ENCODE results near the gene CARD9.

CARD9 gene

DNA sequence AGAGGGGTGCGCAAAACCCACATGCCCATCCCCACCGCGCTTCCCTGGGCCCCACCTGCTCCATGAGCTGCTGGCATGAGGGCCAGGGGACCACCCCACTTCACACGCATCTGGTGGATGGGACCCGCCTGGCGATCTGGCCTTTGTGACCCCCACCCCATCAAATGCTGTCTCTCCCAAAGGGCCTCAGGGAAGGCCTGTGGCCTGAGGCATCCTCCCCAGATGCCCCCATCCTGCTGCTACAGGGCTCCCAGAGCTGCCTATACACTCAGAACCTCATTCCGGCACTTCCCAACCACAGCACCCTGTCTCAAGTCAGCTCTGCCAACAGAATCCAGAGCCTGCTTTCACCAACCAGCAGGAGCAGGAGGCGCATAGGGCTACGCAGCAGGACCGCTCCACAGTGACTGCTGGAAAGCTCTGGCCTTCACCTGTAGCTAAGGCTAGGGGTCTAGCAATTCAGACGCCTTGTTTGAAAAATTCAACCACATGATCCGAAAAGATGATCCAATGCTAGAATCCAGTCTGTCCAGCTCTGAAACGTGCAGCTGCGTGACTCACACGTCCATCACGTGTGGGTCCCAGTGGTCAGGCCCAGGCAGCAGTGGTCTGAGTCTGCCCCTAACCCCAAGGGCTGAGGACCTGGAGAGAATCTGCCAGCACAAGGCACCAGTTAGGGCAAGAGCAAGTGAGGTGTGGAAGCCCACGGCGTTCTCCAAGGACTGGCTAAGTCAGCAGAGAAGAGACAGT is 27.9 kb upstream of the CARD9 start:
- DNase-seq (ENCODE audit: low read depth) = no peak

DNA sequence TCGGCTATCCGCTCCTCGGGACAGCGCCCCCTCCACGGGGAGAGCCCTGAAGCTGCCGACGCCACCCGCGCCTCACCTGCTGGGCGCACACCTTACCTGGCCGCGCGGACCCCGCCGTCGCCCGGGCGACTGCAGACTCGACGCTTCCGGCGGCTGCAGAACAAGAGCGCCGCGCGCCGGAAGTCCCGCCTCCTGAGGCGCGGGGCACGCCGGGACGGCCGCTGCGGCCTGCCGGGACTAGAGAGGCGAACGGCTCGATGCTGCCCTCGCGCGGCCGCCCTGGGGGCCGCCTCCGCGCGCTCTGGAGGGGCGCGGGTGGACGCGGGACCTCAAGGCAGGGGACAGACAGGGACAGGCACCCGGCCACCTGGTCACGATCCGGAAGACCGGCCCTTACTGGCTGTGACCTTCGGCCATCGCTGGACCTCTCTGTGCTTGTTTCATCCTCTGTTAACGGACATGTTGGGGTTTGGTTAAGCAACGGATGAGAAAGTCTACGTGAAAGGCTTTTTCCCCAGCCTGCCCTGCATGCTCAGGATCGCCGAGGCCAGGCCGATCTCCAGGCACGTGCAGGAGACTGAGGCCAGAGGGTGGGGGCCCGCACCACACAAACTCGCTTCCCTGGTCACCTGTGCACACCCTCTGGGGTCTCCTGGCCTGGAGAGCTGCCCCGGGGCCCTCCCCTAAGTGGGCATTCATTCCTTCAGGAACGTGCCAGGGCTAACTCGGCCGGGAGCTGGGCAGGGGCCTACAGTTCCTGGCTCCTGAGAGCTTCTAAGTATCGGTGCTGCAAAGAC is 26.8 kb upstream of the CARD9 start, which contains the start of gene SNAPC4:
SNAPC4 (minus strand) TSS at position 133 of the 797 bp plus-strand sequence. CDS start 1,742 bp downstream, outside the sequence.
- DNase-seq (ENCODE audit: low read depth) = peak; percentile 80

DNA sequence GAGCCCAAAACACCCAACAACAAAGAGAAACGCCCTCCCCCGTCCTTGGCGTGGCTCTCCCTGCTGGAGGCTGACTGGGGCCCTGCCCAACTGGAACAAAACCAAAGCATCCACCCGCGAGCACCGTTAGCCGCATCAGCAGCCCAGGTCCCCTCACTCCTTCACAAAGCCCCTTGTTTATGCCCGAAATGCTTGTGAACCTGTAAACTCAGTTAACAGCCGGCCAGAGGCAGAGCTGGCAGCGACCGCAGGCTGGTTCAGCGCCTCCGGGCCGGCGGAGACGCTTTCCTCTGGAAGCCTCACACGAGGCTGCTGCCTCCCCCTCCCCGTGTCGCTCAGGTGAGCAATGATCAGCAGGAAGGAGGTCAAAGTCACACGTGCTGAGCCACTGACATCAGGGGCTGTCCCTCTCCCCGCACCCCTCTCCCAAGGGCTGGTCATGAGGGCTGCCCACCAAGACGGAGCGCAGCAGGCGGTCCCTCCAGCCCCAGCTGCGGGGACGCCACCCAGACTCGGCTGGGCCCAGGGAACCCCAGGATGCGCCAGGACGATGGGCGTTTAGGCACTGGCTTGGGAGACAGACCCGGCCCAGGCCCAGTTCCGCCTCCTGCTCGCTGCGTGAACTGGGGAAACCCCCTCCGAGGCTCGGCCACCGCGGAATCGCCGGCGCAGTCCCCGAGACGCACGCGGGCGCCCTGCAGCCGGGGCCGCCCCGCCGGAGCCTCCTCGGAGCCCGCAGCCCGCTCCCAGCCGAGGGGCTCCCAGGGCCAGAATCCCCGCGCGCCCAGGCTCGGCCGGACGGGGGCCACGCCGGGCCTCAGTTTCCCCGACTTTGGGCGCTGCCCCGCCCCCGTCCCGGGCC is 25.9 kb upstream of the CARD9 start:
- peak; percentile 27 for DNase-seq (ENCODE audit: low read depth)

DNA sequence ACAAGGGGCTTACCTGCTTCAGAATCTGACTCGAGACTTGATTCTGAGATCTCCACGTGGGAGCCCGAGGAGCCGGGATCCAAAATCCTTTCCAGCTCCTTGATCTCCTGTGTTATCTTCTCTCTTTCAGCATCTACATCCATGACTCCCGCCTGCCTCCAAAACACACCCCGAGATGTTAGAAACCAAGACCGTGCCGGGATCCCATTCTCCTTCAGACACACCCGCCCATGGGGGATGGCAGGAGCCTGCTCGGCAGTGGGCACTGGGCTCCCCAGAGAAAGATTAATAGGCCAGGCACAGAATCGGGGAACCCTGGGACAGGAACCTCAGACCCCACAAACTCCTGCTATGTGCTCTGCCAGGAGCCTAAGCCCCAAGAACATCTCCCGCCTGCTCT is 24.8 kb upstream of the CARD9 start:
- DNase-seq (ENCODE audit: low read depth) = no peak

DNA sequence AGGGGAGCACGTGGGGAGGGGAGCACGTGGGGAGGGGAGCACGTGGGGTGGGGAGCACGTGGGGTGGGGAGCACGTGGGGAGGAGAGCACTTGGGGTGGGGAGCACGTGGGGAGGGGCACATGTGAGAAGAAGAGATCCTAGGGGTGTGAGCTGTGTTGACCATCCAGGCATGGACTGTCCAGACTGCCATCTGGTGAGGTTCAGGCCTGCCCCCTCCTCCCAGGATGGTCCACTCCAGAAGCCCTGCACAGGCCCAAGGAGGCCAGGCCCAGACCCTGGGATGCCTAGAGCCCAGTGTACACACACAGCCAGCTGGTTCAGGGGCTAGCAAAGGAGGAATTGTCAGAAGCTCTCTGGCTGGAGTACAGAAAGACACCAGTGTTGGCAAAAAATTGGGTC is 24.2 kb upstream of the CARD9 start:
- no peak for DNase-seq (ENCODE audit: low read depth)

DNA sequence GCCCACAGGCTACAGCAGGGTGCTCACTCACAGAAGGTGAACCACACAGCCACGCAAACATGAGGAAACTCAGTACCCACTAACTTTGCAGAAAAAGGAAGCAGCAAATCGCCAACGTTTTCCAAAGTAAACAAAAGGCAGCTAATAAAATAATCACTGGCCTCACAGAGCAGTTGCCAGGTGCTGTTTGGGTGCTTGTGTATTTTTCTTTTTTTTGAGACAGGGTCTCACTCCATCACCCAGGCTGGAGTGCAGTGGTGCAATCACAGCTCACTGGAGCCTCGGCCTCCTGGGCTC is 22.7 kb upstream of the CARD9 start:
- DNase-seq (ENCODE audit: low read depth) = no peak

DNA sequence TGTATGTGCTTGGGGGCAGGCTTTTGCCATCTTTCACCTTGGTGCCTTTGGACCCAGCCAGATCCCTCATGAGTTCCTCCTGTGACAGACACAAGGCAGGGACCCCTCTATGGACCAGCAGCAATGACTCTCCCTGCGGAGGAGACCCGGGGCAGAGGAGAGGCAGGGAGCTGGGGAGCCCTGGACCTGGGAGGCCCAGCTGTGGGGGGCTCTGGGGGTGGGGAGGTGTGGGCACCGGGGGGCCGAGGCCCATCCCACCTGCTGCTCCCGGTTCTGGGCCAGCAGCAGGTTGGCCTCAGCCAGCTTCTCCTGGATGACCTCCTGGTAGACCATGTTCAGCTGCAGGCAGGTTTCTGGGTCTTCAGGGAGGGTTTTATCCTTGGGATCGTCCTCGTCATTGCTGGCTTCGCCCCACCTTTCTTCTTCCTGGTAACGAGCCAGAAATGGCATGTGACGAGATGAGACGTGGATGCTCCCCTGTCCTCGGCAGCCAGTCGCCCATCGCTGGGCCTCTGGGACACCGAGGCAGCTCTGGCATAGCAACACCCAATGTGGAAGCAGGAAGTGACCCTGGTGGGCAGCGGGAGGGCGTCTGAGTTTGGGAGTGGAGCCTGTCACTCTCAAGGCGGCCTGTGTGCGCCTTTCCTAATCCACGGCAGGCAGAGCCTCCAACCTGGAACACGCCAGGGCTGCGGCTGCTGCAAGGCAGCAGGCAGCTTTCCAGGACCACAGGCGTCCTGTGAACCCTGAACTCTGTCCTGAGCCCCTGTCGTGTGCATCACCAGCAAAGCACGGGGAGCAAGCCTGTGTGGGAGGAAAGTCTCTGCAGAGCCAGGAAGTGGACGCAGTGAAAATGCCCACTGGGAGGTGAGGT is 22.1 kb upstream of the CARD9 start:
- DNase-seq (ENCODE audit: low read depth) = no peak

DNA sequence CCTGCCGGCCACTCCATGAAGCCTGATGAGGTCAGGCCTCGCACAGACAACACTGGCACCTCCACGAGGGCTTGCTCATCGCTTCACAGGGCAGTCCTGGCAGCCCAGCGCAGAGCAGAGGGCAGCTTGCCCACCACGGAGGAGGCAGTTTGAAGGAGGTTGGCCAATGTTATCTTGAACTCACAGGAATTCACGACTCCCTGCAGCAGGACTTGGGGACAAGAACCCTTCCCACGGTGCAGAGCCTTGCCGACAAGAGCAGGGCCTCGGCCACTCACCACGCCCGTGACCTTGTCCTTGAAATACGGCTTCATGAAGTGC is 21.5 kb upstream of the CARD9 start:
- DNase-seq (ENCODE audit: low read depth) = no peak

DNA sequence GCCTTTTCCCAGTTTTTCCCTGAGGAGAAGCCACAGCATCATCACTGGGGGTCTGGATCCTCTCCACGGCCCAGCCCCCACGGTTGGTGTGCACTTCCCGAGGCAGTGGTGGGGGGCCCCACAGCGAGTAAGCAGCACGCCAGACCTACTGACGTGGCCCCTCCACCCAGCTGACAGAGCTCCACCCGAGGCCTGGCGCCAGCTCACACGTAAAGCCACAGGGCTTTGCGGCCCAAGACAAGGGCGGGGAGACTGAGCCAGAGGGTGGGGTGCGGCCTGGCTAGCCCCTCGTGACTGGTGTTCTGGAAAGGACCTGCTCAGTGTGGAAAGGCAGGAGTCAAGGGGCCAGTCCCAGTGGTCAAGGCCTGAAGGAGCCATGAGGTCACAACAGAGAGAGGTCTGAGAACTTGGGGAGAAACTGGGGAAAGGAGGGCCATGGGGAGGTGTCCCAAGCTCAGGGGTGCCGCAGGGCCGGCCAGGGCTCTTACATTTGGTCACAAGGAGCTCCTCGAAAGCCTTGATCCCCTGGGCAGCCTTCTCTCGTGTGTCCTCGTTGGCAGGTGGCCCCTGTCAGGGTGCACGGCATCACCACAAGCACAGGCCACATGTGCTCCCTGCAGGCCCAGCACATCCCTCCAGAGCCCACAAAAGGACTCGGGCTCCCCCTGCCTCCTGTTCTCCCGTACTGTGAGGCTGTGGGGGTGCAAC is 21.0 kb upstream of the CARD9 start:
- no peak for DNase-seq (ENCODE audit: low read depth)

DNA sequence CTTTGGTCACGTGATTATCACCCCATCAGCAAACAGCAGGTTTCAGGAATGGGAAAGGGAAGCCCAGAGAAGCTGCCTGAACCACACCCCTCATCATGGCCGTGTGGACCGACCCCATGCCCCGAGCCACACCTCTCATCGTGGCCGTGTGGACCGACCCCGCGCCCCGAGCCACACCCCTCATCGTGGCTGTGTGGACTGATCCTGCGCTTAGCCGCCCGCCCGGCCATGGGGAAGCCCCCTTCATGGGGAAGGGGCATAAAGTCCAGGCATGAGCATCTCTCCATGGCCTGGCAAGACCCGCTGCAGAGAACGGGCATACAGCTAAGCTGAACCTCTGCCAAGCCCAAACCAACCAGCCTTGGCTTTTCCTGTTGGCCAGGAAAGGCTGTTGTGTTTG is 20.1 kb upstream of the CARD9 start:
- DNase-seq (ENCODE audit: low read depth) = no peak

DNA sequence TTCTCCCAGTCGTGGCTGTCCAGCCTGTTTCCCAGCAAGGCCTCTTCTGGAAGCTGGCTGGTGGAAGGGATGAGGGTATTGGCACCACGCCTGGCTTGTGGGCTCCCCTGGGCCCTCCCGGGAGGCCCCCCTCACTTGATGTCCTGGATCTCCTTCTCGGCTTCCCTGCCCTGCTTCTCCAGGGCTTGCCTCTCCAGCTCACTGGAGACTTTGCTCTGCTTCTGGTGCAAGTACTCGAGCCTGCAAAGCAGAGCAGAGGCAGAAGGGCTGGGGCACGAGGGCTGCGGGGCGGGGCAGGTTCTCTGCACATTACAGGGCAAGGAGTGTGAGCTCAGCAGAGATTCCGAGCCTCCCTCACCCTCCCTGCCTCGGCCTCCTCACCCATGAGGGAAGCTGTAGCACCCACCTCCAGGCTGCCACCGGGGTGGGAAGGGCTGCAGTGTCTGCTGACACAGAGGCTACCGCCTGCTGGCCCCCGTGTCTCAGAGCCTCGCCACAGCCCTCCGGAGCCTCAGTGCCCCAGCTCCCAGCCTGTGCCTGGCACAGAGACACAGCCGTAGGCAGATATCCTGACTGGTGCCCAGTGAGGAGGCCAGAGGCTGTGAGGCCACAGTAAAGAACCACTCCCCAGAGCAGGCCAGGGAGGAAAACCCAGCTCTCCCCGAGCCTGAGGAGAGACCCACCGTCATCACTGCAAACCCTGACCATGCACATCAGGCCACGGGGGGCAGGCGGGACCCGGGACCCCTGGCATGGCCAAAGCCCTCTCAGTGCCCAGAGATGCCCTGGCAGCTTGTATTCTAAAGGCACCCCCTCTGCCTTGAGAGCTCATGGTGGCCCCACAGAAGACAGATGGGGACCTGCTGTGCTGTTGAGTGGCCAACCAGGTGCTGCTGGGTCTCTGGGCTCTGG is 19.3 kb upstream of the CARD9 start:
- no peak for DNase-seq (ENCODE audit: low read depth)

DNA sequence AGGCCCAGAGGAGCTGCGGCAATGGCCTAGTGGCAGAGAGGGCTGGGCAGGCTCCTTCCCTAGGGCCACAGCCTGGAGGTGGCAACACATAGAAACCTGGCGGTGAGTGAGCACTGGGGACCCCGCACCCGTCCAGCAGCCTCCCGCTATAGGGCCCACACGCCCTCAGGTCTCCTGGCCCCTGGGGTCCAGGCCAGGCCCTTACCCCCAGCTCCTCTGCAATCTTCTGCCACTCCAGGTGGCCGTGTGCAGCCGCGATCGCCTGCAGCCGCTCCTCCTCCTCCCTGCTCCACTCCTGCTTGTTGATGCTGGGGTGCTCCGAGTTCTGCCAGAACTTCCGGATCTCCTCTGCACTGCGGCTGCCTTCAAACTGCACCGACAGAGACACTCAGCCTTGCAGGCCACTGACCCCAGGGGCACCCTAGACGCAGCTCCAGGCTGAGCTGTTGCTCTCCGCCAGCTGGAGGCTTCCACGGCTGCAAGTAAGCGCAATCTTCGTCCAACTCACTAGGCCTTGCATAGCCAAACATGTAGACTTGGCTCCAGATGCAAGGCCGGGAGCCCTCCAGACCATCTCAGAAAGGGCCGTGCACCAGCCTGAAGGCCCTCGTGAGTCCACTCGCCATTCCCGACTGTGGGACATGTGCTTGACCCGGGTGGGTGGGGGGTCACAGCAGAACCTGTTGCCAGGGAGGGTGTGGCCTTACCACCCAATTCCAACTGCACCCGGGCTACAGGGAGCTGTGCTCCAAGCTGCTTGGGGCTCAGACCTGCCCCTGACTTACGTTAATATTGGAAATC is 18.5 kb upstream of the CARD9 start:
- no peak for DNase-seq (ENCODE audit: low read depth)

DNA sequence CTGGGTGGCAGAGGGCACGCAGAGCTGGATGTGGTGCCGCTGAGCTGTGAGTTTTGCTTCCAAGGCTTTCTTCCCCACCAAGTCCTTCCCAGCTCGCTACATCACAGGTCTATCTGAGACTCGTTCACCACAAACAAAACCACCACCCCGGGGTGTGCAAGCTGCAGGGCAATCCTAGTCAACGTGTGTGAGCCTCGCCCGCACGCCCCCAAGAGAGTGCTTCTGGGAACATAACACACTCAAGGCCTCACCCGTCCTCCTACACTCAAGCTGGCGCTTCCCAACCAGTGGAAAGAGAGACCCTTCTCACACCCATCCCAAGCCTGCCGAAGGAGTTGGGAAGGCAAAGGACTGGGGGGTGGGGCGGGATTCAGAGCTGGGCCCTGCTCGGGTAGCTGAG is 15.9 kb upstream of the CARD9 start:
- DNase-seq (ENCODE audit: low read depth) = no peak

DNA sequence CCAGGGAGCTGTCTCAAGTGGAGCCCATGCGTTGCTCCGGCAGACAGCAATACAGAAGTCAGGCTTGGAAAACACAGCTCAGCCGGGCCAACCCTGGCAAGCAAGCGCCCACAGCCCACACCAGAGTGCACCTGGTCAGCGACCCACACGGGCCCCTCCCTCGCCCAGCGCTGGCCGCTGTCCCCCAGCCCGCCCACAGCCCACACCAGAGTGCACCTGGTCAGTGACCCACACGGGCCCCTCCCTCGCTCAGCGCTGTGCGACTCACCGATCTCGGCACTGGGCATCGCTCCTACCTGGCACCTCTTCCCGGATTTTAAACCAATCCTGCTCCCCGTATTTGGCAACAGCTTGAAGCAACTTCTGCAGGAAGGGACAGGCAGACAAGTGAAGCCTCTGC is 13.7 kb upstream of the CARD9 start:
- DNase-seq (ENCODE audit: low read depth) = no peak

DNA sequence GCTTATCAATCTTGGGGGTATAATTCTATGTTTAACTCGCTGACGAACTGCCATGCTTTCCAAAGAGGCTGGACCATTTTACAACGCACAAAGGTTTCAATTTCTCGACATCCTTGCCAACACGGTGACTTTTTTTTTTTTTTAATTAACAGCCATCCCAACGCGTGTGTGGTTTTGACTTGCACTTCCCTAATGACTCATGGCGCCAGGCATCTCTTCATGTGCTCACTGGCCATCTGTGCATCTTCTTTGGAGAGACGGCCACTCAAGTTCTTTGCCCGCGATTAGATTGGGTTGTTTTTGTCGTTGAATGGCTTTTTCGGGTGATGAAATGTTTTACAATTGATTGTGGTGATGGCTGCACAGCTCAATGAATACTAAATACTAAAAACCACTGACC is 12.5 kb upstream of the CARD9 start:
- no peak for DNase-seq (ENCODE audit: low read depth)

DNA sequence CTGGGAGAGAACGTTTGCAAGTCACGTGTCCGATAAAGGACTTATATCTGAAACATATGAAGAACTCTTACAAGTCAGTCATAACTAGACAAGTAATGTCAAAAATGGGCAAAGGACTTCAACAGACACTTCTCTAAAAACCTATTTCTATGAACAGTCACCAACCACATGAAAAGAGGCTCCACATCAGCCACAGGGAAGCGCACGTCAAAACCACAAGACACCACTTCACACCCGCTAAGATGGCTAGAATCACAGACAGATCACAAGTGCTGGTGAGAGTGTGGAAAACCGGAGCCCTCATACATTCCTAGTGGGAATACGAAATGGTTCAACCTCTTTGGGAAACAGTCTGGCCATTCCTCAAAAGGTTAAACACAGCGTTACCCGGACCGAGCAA is 11.5 kb upstream of the CARD9 start:
- no peak for DNase-seq (ENCODE audit: low read depth)

DNA sequence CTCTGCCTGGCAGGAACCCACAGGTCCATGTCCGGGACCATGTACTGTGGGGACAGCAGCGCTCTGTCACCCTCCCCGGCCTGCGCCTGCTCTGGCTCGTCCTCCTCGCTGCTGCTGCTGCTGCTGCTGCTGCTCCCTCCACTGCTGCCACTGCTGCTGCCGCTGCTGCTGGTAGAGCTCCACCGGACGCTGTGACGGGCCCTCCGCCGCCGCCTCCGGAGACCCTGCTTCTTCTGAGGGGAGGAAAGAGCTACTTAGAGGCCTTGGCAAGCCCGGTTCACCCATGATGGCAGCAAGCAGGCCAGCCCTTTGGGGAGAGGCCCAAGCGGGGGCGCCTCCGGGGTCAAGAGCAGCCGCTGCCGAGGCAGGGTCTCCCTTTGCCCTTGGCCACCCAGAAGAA is 10.0 kb upstream of the CARD9 start:
- DNase-seq (ENCODE audit: low read depth) = no peak

DNA sequence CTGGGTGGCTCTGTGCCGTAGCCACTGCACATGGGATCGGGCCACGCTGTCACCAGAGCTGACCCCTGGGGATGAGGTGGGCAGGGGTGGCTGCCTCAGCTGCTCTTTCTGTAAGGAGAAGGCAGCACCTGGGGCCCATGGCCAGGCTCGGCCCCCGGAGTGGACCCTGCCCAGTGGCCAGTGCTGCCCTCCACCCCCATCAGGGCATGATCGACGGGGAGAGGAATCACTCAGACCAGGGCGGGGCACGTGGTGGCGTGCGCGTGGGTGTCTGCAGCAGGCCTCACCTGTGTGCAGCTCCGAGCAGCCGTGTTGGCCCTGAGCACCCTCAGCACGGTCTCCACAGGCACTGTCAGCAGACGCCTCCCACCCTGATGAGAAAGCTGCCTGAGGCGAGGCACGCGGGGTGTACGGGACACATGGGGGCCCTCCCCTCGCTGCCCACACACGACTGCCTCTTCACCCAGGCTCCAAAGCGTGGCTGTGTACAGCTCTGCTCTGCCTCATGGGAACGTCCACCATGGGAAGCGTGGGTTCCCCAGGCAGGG is 8.6 kb upstream of the CARD9 start:
- DNase-seq (ENCODE audit: low read depth) = no peak

DNA sequence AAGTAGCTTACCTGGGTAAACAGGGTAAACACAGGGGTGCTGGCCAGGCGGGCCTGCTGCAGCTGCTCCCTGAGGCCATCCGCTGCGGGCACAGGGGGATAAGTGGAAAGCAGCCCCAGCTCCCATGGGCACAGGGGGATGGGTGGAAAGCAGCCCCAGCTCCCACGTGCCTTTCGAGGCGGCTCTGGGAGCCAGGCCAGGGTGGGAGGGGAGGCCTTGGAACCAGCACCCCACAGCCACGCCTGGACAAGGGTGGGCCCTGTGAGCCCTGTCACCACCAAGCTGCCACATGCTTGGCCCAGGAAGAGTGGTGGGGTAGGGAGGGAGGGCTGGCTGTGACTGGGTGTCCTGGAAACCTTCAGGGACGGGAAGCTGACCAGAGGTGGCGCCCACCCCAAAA is 7.8 kb upstream of the CARD9 start:
- no peak for DNase-seq (ENCODE audit: low read depth)

Measured in stimulated activated CD8-positive, alpha-beta memory T cell treated with anti-CD3 and anti-CD28 coated beads, Interleukin-12 subunit alpha, Interleukin-12 subunit beta, amount 100 ng/mL, for 4 hours (primary cell).